WTC11 (cell line): ENCODE data around the gene ENAH. TPM values are rescaled to one million over a fixed set of nuclear protein-coding genes. Genes with fewer than 3 reads are reported as not detected.

ENCODE experiments used
- ATAC-seq: fragments of 200-7000 bp; cut with Tn5 transposase; 2 replicates; pipeline ENCODE4 v1.10.0; 2021; ENCODE audit warnings: mild to moderate bottlenecking, moderate library complexity
- CTCF ChIA-PET: fragments of 300-600 bp; sonication (Branson Sonifier 250); formaldehyde crosslinking; loops from one replicate; lab custom pipeline; 2021; ENCODE audit warnings: antibody characterized with exemption; lab: Charles Lee
- POLR2A ChIA-PET: fragments of 350-600 bp; sonication (Branson Sonifier 250); formaldehyde crosslinking; loops from one replicate; lab custom pipeline; 2021; ENCODE audit warnings: antibody characterized with exemption; lab: Charles Lee
- DNase-seq: peaks from one replicate; pipeline ENCODE4 v3.0.0; 2021; ENCODE audit warnings: low spot score
- H3K27ac Mint-ChIP-seq: 2 replicates; pipeline ENCODE4 v1.8.0; 2021; ENCODE audit warnings: mixed read lengths
- H3K27me3 Mint-ChIP-seq: 2 replicates; pipeline ENCODE4 v1.8.0; 2021; ENCODE audit warnings: low read depth, mild to moderate bottlenecking, moderate library complexity, mixed read lengths
- H3K36me3 Mint-ChIP-seq: 2 replicates; pipeline ENCODE4 v1.8.0; 2021; ENCODE audit warnings: mixed read lengths
- H3K4me1 Mint-ChIP-seq: 2 replicates; pipeline ENCODE4 v1.8.0; 2022; ENCODE audit warnings: mixed read lengths
- H3K4me3 Mint-ChIP-seq: 2 replicates; pipeline ENCODE4 v1.8.0; 2021; ENCODE audit warnings: mild to moderate bottlenecking, moderate library complexity, mixed read lengths
- H3K9me3 Mint-ChIP-seq: 2 replicates; pipeline ENCODE4 v1.8.0; 2021; ENCODE audit warnings: mixed read lengths
- AR ChIP-seq: fragments of 250-450 bp; sonication (Bioruptor Pico); IDR thresholded peaks from 2 replicates; pipeline ENCODE4 v1.9.0; 2021; ENCODE audit warnings: mild to moderate bottlenecking
- CREB1 ChIP-seq: sonication (generic); formaldehyde crosslinking; IDR thresholded peaks from 2 replicates; pipeline ENCODE4 v1.8.0; 2023; ENCODE audit warnings: mild to moderate bottlenecking, missing genetic modification reagents
- E2F4 ChIP-seq: sonication (generic); formaldehyde crosslinking; IDR thresholded peaks from 2 replicates; pipeline ENCODE4 v1.8.1; 2022; ENCODE audit warnings: low read depth, mild to moderate bottlenecking, moderate library complexity, missing genetic modification reagents, borderline replicate concordance
- E2F5 ChIP-seq: sonication (generic); formaldehyde crosslinking; IDR thresholded peaks from 2 replicates; pipeline ENCODE4 v1.8.1; 2022; ENCODE audit warnings: mild to moderate bottlenecking, moderate library complexity, missing genetic modification reagents
- ETV6 ChIP-seq: sonication (generic); formaldehyde crosslinking; IDR thresholded peaks from 2 replicates; pipeline ENCODE4 v1.8.1; 2022; ENCODE audit warnings: mild to moderate bottlenecking, missing genetic modification reagents
- FOXP1 ChIP-seq: sonication (generic); formaldehyde crosslinking; IDR thresholded peaks from 2 replicates; pipeline ENCODE4 v1.8.0; 2022; ENCODE audit warnings: missing genetic modification reagents, mild to moderate bottlenecking, moderate library complexity, borderline replicate concordance
- IRF2 ChIP-seq: sonication (generic); formaldehyde crosslinking; IDR thresholded peaks from 2 replicates; pipeline ENCODE4 v1.8.0; 2022; ENCODE audit warnings: low read depth, missing genetic modification reagents, borderline replicate concordance
- KAT7 ChIP-seq: sonication (generic); formaldehyde crosslinking; IDR thresholded peaks from 2 replicates; pipeline ENCODE4 v1.8.1; 2023; ENCODE audit warnings: missing genetic modification reagents, mild to moderate bottlenecking, borderline replicate concordance
- MYBL2 ChIP-seq: sonication (generic); formaldehyde crosslinking; IDR thresholded peaks from 2 replicates; pipeline ENCODE4 v1.8.1; 2023; ENCODE audit warnings: mild to moderate bottlenecking, moderate library complexity, missing genetic modification reagents
- NR1H2 ChIP-seq: sonication (generic); formaldehyde crosslinking; IDR thresholded peaks from 2 replicates; pipeline ENCODE4 v1.9.0; 2021; ENCODE audit warnings: mild to moderate bottlenecking, moderate library complexity, missing genetic modification reagents
- SOX15 ChIP-seq: fragments of 250-450 bp; sonication (Bioruptor Pico); IDR thresholded peaks from 2 replicates; pipeline ENCODE4 v1.9.0; 2021; ENCODE audit warnings: mild to moderate bottlenecking
- TEAD1 ChIP-seq: sonication (generic); formaldehyde crosslinking; IDR thresholded peaks from 2 replicates; pipeline ENCODE4 v1.8.0; 2022; ENCODE audit warnings: mild to moderate bottlenecking, missing genetic modification reagents
- ZBTB21 ChIP-seq: sonication (generic); formaldehyde crosslinking; IDR thresholded peaks from 2 replicates; pipeline ENCODE4 v1.8.1; 2023; ENCODE audit warnings: mild to moderate bottlenecking, missing genetic modification reagents, borderline replicate concordance
- ZNF138 ChIP-seq: sonication (generic); formaldehyde crosslinking; conservative IDR thresholded peaks from 2 replicates; pipeline ENCODE4 v1.8.1; 2022; ENCODE audit warnings: mild to moderate bottlenecking, moderate library complexity, missing genetic modification reagents
- ZNF317 ChIP-seq: sonication (generic); formaldehyde crosslinking; IDR thresholded peaks from 2 replicates; pipeline ENCODE4 v1.8.1; 2023; ENCODE audit warnings: low read depth, mild to moderate bottlenecking, moderate library complexity, missing genetic modification reagents, borderline replicate concordance
- ZNF396 ChIP-seq: fragments of 250-450 bp; sonication (Bioruptor Pico); IDR thresholded peaks from 2 replicates; pipeline ENCODE4 v1.8.0; 2021; ENCODE audit warnings: mild to moderate bottlenecking, moderate library complexity, borderline replicate concordance
- ZNF416 ChIP-seq: fragments of 250-450 bp; sonication (Bioruptor Pico); IDR thresholded peaks from 2 replicates; pipeline ENCODE4 v1.9.0; 2021; ENCODE audit warnings: mild to moderate bottlenecking, inconsistent platforms
- ZNF671 ChIP-seq: fragments of 250-450 bp; sonication (Bioruptor Pico); IDR thresholded peaks from 2 replicates; pipeline ENCODE4 v1.8.0; 2021; ENCODE audit warnings: mild to moderate bottlenecking
- ZSCAN18 ChIP-seq: fragments of 250-450 bp; sonication (Bioruptor Pico); IDR thresholded peaks from 2 replicates; pipeline ENCODE4 v2.1.2; 2022; ENCODE audit warnings: mild to moderate bottlenecking, moderate library complexity
- total RNA-seq: library from RNA; stranded (reverse); gene quantifications from 3 replicates; pipeline ENCODE4 v1.2.3, GENCODE V29; 2021

The ENAH gene
- total RNA-seq, 1 experiment from 2014 or later: 227 TPM

GRCh38 chr1:225449774-225450173, 203.1 kb downstream of the ENAH start (continued):
- TF ChIP-seq KAT7 (CRISPR knock-in tag) (no peak), CREB1 (CRISPR knock-in tag) (no peak)

GRCh38 chr1:225449261-225449660, 203.7 kb downstream of the ENAH start:
- no peak for ATAC-seq
- POLR2A ChIA-PET: no interaction called here
- Mint-ChIP-seq H3K36me3 (no peaks in the 10 kb centered on the region), H3K27me3 (0 out of 2 replicates have a peak, but pooled peaks cover 4% of the 10 kb centered on the region), H3K4me1 (peaks cover 32% of the 10 kb centered on the region), H3K9me3 (no peaks in the 10 kb centered on the region), H3K27ac (no peak overlapping the region)
- TF ChIP-seq SOX15 (CRISPR knock-in tag): no peak
- no peak for TF ChIP-seq ZNF671 (CRISPR knock-in tag)
- no peak for TF ChIP-seq ZBTB21 (CRISPR knock-in tag)
- no peak for TF ChIP-seq AR (CRISPR knock-in tag)
- no peak for TF ChIP-seq ZSCAN18
- TF ChIP-seq, all 79 proteins: peak for 0
- H3K4me3 Mint-ChIP-seq: no peak overlapping the region
- CTCF ChIA-PET: interaction anchor here (2.6 kb wide), 1 partner anchor 25 kb away, joined by 7 read pairs; no protein-coding TSS in a partner anchor
- DNase-seq: no peak

GRCh38 chr1:225448146-225448805, 204.6 kb downstream of the ENAH start:
- ChIA-PET POLR2A (no interaction called here), CTCF (interaction anchor here (0.7 to 2.6 kb wide), 3 partner anchors 26 to 514 kb away, joined by 3 to 7 read pairs (median 4); no protein-coding TSS in a partner anchor)
- no peak for ATAC-seq
- Mint-ChIP-seq H3K27me3 (0 out of 2 replicates have a peak, but pooled peaks cover 4% of the 10 kb centered on the region), H3K4me3 (no peak overlapping the region), H3K9me3 (no peaks in the 10 kb centered on the region), H3K36me3 (no peaks in the 10 kb centered on the region), H3K27ac (no peak overlapping the region), H3K4me1 (peaks cover 32% of the 10 kb centered on the region)
- DNase-seq: no peak
- TF ChIP-seq KAT7 (CRISPR knock-in tag) (no peak), AR (CRISPR knock-in tag) (no peak), ZNF396 (CRISPR knock-in tag) (no peak), ZNF416 (CRISPR knock-in tag) (no peak), E2F5 (CRISPR knock-in tag) (no peak), ETV6 (CRISPR knock-in tag) (no peak), ZNF671 (CRISPR knock-in tag) (no peak), ZNF317 (CRISPR knock-in tag) (no peak), FOXP1 (CRISPR knock-in tag) (no peak), E2F4 (CRISPR knock-in tag) (no peak), NR1H2 (CRISPR knock-in tag) (no peak), ZNF138 (CRISPR knock-in tag) (no peak), IRF2 (no peak), TEAD1 (CRISPR knock-in tag) (no peak), MYBL2 (no peak)
